AG04449 (cell line): ENCODE results near the gene SLC7A10.
A peak's percentile ranks its signal among the peaks of the same experiment; 100 is the strongest.

Source experiments
- CTCF ChIA-PET: fragments of 350-600 bp; formaldehyde crosslinking; extraction: SDS; loops from one replicate; lab custom pipeline; 2021; ENCODE audit warnings: antibody characterized with exemption; lab: Yijun Ruan, JAX
- POLR2A ChIA-PET: fragments of 400-600, 350-600 bp; formaldehyde crosslinking; extraction: SDS; loops from one replicate; lab custom pipeline; 2020; ENCODE audit warnings: antibody characterized with exemption, inconsistent platforms; lab: Yijun Ruan, JAX
- DNase-seq: peaks from one replicate; pipeline ENCODE4 v3.0.0-alpha.2; 2010; ENCODE audit warnings: low read depth, low spot score
- H3K4me3 ChIP-seq: 2 replicates; pipeline ENCODE4 v1.5.1; 2011; ENCODE audit warnings: low read depth, mild to moderate bottlenecking, control low read depth, low read length
- CTCF ChIP-seq: IDR thresholded peaks from one replicate; pipeline ENCODE4 v1.5.1; 2011; ENCODE audit warnings: mild to moderate bottlenecking, moderate library complexity, low read length, control low read depth, inconsistent platforms; ENCODE audit not compliant: insufficient read depth; ENCODE audit errors: missing control alignments

The SLC7A10 gene

GRCh38 chr19:33247441-33247819 lies 21.8 kb upstream of the SLC7A10 start:
- no peak overlapping the region for H3K4me3 ChIP-seq
- DNase-seq = no peak
- TF ChIP-seq CTCF = no peak
- ChIA-PET POLR2A (no interaction called here), CTCF (interaction anchor here (2.2 to 3.3 kb wide), 2 partner anchors 12 to 158 kb away, joined by 14 to 16 read pairs; no protein-coding TSS in a partner anchor)

GRCh38 chr19:33246709-33247440 lies 21.2 kb upstream of the SLC7A10 start:
- TF ChIP-seq CTCF = no peak
- no peak for DNase-seq
- no peak overlapping the region for H3K4me3 ChIP-seq
- CTCF ChIA-PET = interaction anchor here (1.1 to 3.3 kb wide), 6 partner anchors 11 to 173 kb away, joined by 3 to 16 read pairs (median 5); no protein-coding TSS in a partner anchor
- POLR2A ChIA-PET = no interaction called here

- no peak for DNase-seq
- ChIA-PET POLR2A (no interaction called here), CTCF (interaction anchor here (0.9 to 3.3 kb wide), 8 partner anchors 10 to 173 kb away, joined by 3 to 16 read pairs (median 5); no protein-coding TSS in a partner anchor)
- no peak overlapping the region for H3K4me3 ChIP-seq
- TF ChIP-seq CTCF = peak; percentile 19
These were observed 20.5 kb upstream of the SLC7A10 start for GRCh38 chr19:33245948-33246708.

- no peak for TF ChIP-seq CTCF
- ChIA-PET POLR2A (no interaction called here), CTCF (interaction anchor here (1.0 to 11.3 kb wide), 8 partner anchors 12 to 528 kb away, joined by 3 to 406 read pairs (median 4); no protein-coding TSS in a partner anchor)
- DNase-seq = no peak
- H3K4me3 ChIP-seq = no peak overlapping the region
These were observed 17.3 kb upstream of the SLC7A10 start for GRCh38 chr19:33242911-33243310.

GRCh38 chr19:33242131-33242530 lies 16.5 kb upstream of the SLC7A10 start:
- no peak overlapping the region for H3K4me3 ChIP-seq
- POLR2A ChIA-PET = no interaction called here
- no peak for DNase-seq
- TF ChIP-seq CTCF = no peak
- CTCF ChIA-PET = interaction anchor here (0.8 to 11.3 kb wide), 13 partner anchors 11 to 529 kb away, joined by 3 to 406 read pairs (median 4); no protein-coding TSS in a partner anchor
